SK-N-SH treated with all-trans-retinoic acid at 6 μM for 48 hours (cell line): Measurements from ENCODE around the gene RIC8B.
"Not testable (repeated sequence)": the region's sequence is repeated elsewhere in the genome, so short reads cannot be mapped to it uniquely, and the experiment has no call there.

Source experiments
- ATAC-seq: fragments of 200-7000 bp; cut with Tn5 transposase; 3 replicates; pipeline ENCODE4 v1.9.1; 2020; ENCODE audit warnings: mild to moderate bottlenecking, moderate library complexity
- BACH2 ChIP-seq: fragments of 250-450 bp; sonication (Bioruptor Pico); IDR thresholded peaks from 2 replicates; pipeline ENCODE4 v1.9.0; 2021; ENCODE audit warnings: mild to moderate bottlenecking, borderline replicate concordance
- CSDC2 ChIP-seq: fragments of 250-450 bp; sonication (Bioruptor Pico); IDR thresholded peaks from 2 replicates; pipeline ENCODE4 v1.5.0; 2020; ENCODE audit warnings: mild to moderate bottlenecking, moderate library complexity
- ESRRG ChIP-seq: fragments of 250-450 bp; sonication (Bioruptor Pico); IDR thresholded peaks from 2 replicates; pipeline ENCODE4 v1.6.1; 2021; ENCODE audit warnings: mild to moderate bottlenecking
- GLIS3 ChIP-seq: fragments of 250-450 bp; sonication (Bioruptor Pico); IDR thresholded peaks from 2 replicates; pipeline ENCODE4 v1.5.0; 2020; ENCODE audit warnings: mild to moderate bottlenecking, moderate library complexity
- ISL1 ChIP-seq: fragments of 250-450 bp; sonication (Bioruptor Pico); IDR thresholded peaks from 2 replicates; pipeline ENCODE4 v2.1.2; 2022; ENCODE audit warnings: mild to moderate bottlenecking, moderate library complexity
- OSR1 ChIP-seq: fragments of 250-450 bp; sonication (Bioruptor Pico); IDR thresholded peaks from 2 replicates; pipeline ENCODE4 v1.8.0; 2022; ENCODE audit warnings: moderate library complexity, mild to moderate bottlenecking, inconsistent platforms
- PPARA ChIP-seq: fragments of 250-450 bp; sonication (Bioruptor Pico); IDR thresholded peaks from 2 replicates; pipeline ENCODE4 v1.5.0; 2020; ENCODE audit warnings: mild to moderate bottlenecking, borderline replicate concordance
- RARB ChIP-seq: fragments of 250-450 bp; sonication (Bioruptor Pico); IDR thresholded peaks from 2 replicates; pipeline ENCODE4 v1.8.0; 2021; ENCODE audit warnings: mild to moderate bottlenecking, moderate library complexity
- SNAI2 ChIP-seq: fragments of 250-450 bp; sonication (Bioruptor Pico); IDR thresholded peaks from 2 replicates; pipeline ENCODE4 v1.5.0; 2020; ENCODE audit warnings: mild to moderate bottlenecking, moderate library complexity
- TCF4 ChIP-seq: fragments of 250-450 bp; sonication (Bioruptor Pico); IDR thresholded peaks from 2 replicates; pipeline ENCODE4 v1.8.0; 2021; ENCODE audit warnings: mild to moderate bottlenecking, moderate library complexity, borderline replicate concordance
- TOX ChIP-seq: fragments of 250-450 bp; sonication (Bioruptor Pico); IDR thresholded peaks from 2 replicates; pipeline ENCODE4 v1.8.0; 2021; ENCODE audit warnings: mild to moderate bottlenecking, moderate library complexity, borderline replicate concordance
- TSHZ2 ChIP-seq: fragments of 250-450 bp; sonication (Bioruptor Pico); IDR thresholded peaks from 2 replicates; pipeline ENCODE4 v1.5.0; 2020; ENCODE audit warnings: mild to moderate bottlenecking, moderate library complexity
- ZC3H10 ChIP-seq: fragments of 250-450 bp; sonication (Bioruptor Pico); IDR thresholded peaks from 2 replicates; pipeline ENCODE4 v1.5.1; 2021; ENCODE audit warnings: mild to moderate bottlenecking, moderate library complexity
- ZFP3 ChIP-seq: fragments of 250-450 bp; sonication (Bioruptor Pico); IDR thresholded peaks from 2 replicates; pipeline ENCODE4 v1.5.0; 2020; ENCODE audit warnings: mild to moderate bottlenecking, moderate library complexity
- ZFP30 ChIP-seq: fragments of 450-650 bp; formaldehyde crosslinking; IDR thresholded peaks from 2 replicates; pipeline ENCODE4 v1.5.0; 2022; ENCODE audit warnings: mild to moderate bottlenecking, moderate library complexity
- ZNF565 ChIP-seq: fragments of 450-650 bp; formaldehyde crosslinking; conservative IDR thresholded peaks from 2 replicates; pipeline ENCODE4 v1.5.0; 2020; ENCODE audit warnings: low read depth, mild to moderate bottlenecking, moderate library complexity
- ZNF70 ChIP-seq: fragments of 450-650 bp; formaldehyde crosslinking; IDR thresholded peaks from 2 replicates; pipeline ENCODE4 v1.5.0; 2020; ENCODE audit warnings: mild to moderate bottlenecking, moderate library complexity
- ZNF8 ChIP-seq: fragments of 450-650 bp; formaldehyde crosslinking; IDR thresholded peaks from 2 replicates; pipeline ENCODE4 v1.5.0; 2020; ENCODE audit warnings: mild to moderate bottlenecking, moderate library complexity
- TF ChIP-seq, protein P1 (sequence below): fragments of 250-450 bp; sonication (Bioruptor Pico); IDR thresholded peaks from 2 replicates; pipeline ENCODE4 v1.5.1; 2021; ENCODE audit warnings: mild to moderate bottlenecking, moderate library complexity
- TF ChIP-seq, protein P2 (sequence below): fragments of 250-450 bp; sonication (Bioruptor Pico); IDR thresholded peaks from 2 replicates; pipeline ENCODE4 v1.8.0; 2020; ENCODE audit warnings: mild to moderate bottlenecking, moderate library complexity, borderline replicate concordance

Gene RIC8B

DNA sequence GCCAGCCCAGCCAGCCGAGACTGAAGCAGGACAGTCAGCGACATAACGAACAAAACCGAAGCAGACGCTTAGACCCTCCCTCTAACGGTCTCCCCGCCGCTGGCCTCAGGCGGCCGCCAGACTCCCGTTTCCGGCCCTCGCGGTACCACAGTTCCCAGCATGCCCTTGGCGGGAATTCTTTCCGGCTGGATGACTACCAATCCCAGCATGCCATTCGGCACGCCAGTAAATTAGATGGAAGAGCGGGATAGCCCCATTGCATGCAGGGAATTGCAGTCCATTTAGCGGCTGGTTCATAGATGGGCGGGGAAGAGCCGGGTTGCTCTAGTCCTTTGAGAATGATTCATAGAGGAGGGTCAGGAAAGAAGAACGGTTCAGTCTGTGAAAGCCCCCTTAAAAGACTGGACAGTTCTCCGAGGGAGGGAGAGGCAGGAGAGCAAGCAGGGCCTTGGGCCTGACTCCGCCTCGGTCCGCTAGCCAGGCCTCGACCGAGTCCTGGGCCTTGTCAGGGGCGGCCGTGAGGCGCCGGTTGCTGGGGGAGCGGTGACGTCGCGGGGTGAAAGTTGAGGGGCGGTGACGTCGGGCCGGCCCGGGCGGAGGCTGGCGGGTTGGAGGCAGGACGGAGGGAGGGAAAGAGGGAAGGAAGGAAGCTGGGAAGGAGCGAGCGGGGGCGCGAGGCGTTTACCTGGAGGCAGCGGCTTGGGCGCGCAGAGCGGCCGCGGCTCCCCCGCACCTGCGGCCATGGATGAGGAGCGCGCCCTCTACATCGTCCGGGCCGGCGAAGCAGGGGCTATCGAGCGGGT lies at the start of gene RIC8B:
Gene RIC8B (plus strand): TSS at position 678 of the 803 bp plus-strand sequence. CDS start 64 bp downstream, at position 742.
- TF ChIP-seq TCF4 (CRISPR knock-in tag), result no peak
- no peak for TF ChIP-seq TOX (CRISPR knock-in tag)
- 0 out of 2 replicates have a peak, but pooled peaks have one; percentile 55 for TF ChIP-seq TSHZ2 (CRISPR knock-in tag)
- ATAC-seq, result peak; percentile 97

DNA sequence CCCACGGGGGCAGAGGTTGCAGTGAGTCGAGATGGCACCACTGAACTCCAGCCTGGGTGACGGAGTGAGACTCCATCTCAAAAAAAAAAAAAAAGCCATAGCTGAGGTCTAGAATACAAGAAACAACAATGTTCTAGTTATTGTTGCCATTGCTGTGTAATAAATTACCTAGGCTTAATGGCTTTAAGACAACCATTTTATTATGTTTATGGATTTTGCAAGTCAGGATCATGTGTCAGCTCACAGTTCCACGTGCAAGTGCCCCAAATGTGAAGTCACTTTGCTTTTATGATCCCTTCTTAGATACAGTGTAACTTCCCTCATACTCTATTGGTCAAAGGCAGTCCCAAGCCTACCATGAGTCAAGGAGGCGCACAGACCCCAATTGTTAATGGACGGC lies 49.5 kb upstream of the RIC8B start:
- no peak for ATAC-seq
- no peak for TF ChIP-seq RARB
- TF ChIP-seq ZNF70 (CRISPR knock-in tag), result no peak
- TF ChIP-seq ZFP3 (CRISPR knock-in tag), result no peak
- no peak for TF ChIP-seq SNAI2 (CRISPR knock-in tag)
- TF ChIP-seq GLIS3 (CRISPR knock-in tag), result no peak
- no peak for TF ChIP-seq ZFP30 (CRISPR knock-in tag)
- TF ChIP-seq BACH2 (CRISPR knock-in tag), result no peak
- TF ChIP-seq ESRRG (CRISPR knock-in tag), result no peak
- TF ChIP-seq OSR1 (CRISPR knock-in tag), result no peak

- not testable (repeated sequence) for ATAC-seq
These were observed 47.8 kb upstream of the RIC8B start for GRCh38 chr12:106726603-106727202.

- ATAC-seq, result no peak
- TF ChIP-seq RARB (no peak), ZC3H10 (CRISPR knock-in tag) (no peak), SNAI2 (CRISPR knock-in tag) (no peak), ZFP30 (CRISPR knock-in tag) (no peak)
These were observed 44.9 kb upstream of the RIC8B start for GRCh38 chr12:106729611-106730010.

GRCh38 chr12:106732890-106733289 lies 41.6 kb upstream of the RIC8B start:
- no peak for ATAC-seq
- TF ChIP-seq ZFP30 (CRISPR knock-in tag) (no peak), RARB (no peak), ISL1 (CRISPR knock-in tag) (no peak), TSHZ2 (CRISPR knock-in tag) (no peak), TOX (CRISPR knock-in tag) (no peak), TCF4 (CRISPR knock-in tag) (no peak), ZNF8 (CRISPR knock-in tag) (no peak), GLIS3 (CRISPR knock-in tag) (no peak), ZC3H10 (CRISPR knock-in tag) (no peak), ZNF565 (no peak), BACH2 (CRISPR knock-in tag) (no peak), PPARA (CRISPR knock-in tag) (no peak), CSDC2 (no peak), SNAI2 (CRISPR knock-in tag) (no peak), ZFP3 (CRISPR knock-in tag) (no peak), ESRRG (CRISPR knock-in tag) (no peak)
- TF ChIP-seq, protein P1, sequence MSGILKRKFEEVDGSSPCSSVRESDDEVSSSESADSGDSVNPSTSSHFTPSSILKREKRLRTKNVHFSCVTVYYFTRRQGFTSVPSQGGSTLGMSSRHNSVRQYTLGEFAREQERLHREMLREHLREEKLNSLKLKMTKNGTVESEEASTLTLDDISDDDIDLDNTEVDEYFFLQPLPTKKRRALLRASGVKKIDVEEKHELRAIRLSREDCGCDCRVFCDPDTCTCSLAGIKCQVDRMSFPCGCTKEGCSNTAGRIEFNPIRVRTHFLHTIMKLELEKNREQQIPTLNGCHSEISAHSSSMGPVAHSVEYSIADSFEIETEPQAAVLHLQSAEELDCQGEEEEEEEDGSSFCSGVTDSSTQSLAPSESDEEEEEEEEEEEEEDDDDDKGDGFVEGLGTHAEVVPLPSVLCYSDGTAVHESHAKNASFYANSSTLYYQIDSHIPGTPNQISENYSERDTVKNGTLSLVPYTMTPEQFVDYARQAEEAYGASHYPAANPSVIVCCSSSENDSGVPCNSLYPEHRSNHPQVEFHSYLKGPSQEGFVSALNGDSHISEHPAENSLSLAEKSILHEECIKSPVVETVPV (CRISPR knock-in tag), result no peak
- TF ChIP-seq, protein P2, sequence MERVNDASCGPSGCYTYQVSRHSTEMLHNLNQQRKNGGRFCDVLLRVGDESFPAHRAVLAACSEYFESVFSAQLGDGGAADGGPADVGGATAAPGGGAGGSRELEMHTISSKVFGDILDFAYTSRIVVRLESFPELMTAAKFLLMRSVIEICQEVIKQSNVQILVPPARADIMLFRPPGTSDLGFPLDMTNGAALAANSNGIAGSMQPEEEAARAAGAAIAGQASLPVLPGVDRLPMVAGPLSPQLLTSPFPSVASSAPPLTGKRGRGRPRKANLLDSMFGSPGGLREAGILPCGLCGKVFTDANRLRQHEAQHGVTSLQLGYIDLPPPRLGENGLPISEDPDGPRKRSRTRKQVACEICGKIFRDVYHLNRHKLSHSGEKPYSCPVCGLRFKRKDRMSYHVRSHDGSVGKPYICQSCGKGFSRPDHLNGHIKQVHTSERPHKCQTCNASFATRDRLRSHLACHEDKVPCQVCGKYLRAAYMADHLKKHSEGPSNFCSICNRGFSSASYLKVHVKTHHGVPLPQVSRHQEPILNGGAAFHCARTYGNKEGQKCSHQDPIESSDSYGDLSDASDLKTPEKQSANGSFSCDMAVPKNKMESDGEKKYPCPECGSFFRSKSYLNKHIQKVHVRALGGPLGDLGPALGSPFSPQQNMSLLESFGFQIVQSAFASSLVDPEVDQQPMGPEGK, result no peak
- TF ChIP-seq, all 23 proteins: peak for 0
